NCI-H1694 (cell line): ENCODE measurements around the gene OAF.
"Not testable (repeated sequence)": the region's sequence is repeated elsewhere in the genome, so short reads cannot be mapped to it uniquely, and the experiment has no call there.

Source experiments
- DNase-seq: peaks from one replicate; lab custom pipeline; 2025; lab: John Stamatoyannopoulos, UW

The OAF gene

GRCh38 chr11:120210626-120211521, at the start of gene OAF:
Gene OAF (plus strand): TSS chr11:120211032. CDS start chr11:120211280, 248 bp downstream.
- DNase-seq: no peak

- DNase-seq: no peak
These were observed 43.2 kb upstream of the OAF start for GRCh38 chr11:120167659-120168058.

GRCh38 chr11:120168108-120168959, 42.5 kb upstream of the OAF start:
- no peak for DNase-seq

GRCh38 chr11:120168960-120169681, 41.7 kb upstream of the OAF start:
- DNase-seq: no peak

- DNase-seq: no peak
These were observed 40.7 kb upstream of the OAF start for GRCh38 chr11:120169981-120170698.

GRCh38 chr11:120170741-120171261, 40.0 kb upstream of the OAF start:
- DNase-seq: no peak

- DNase-seq: no peak
These were observed 38.5 kb upstream of the OAF start for GRCh38 chr11:120172054-120172911.

- DNase-seq: no peak
These were observed 37.7 kb upstream of the OAF start for GRCh38 chr11:120173019-120173705.

- no peak for DNase-seq
These were observed 37.0 kb upstream of the OAF start for GRCh38 chr11:120173807-120174206.

GRCh38 chr11:120174866-120175265, 36.0 kb upstream of the OAF start:
- DNase-seq: no peak

- DNase-seq: no peak
These were observed 32.2 kb upstream of the OAF start for GRCh38 chr11:120178561-120179056.

GRCh38 chr11:120179057-120179672, 31.7 kb upstream of the OAF start:
- DNase-seq: no peak

GRCh38 chr11:120180063-120180462, 30.8 kb upstream of the OAF start:
- not testable (repeated sequence) for DNase-seq

GRCh38 chr11:120180551-120181232, 30.1 kb upstream of the OAF start:
- no peak for DNase-seq

GRCh38 chr11:120181376-120181975, 29.4 kb upstream of the OAF start:
- DNase-seq: no peak

- no peak for DNase-seq
These were observed 28.5 kb upstream of the OAF start for GRCh38 chr11:120182372-120182771.

- no peak for DNase-seq
These were observed 27.9 kb upstream of the OAF start for GRCh38 chr11:120182790-120183491.
